Mesendoderm (in vitro differentiated cells): Measurements from ENCODE around the gene EGFR.
A peak's percentile ranks its signal among the peaks of the same experiment; 100 is the strongest.

ENCODE experiments used
- DNase-seq: peaks from one replicate; pipeline ENCODE4 v3.0.0; 2013
- H2AK5ac ChIP-seq: 2 replicates; pipeline ENCODE4 v1.6.1; 2013; ENCODE audit warnings: low read length, inconsistent platforms
- H2BK120ac ChIP-seq: 2 replicates; pipeline ENCODE4 v1.6.1; 2013; ENCODE audit warnings: low read depth, mild to moderate bottlenecking, low read length, moderate library complexity, mixed read lengths
- H2BK15ac ChIP-seq: replicated peaks from 2 replicates; pipeline ENCODE4 v1.6.1; 2013; ENCODE audit warnings: low read depth, mild to moderate bottlenecking, moderate library complexity
- H2BK5ac ChIP-seq: 2 replicates; pipeline ENCODE4 v1.6.1; 2013; ENCODE audit warnings: low read length, inconsistent platforms
- H3K18ac ChIP-seq: 2 replicates; pipeline ENCODE4 v1.6.1; 2013; ENCODE audit warnings: mild to moderate bottlenecking, low read length, mixed read lengths
- H3K23ac ChIP-seq: one replicate; pipeline ENCODE4 v1.6.1; 2013; ENCODE audit warnings: low read length
- H3K27ac ChIP-seq: 2 replicates; pipeline ENCODE4 v1.5.1; 2013; ENCODE audit warnings: low read depth, mild to moderate bottlenecking, inconsistent platforms, low read length, moderate library complexity
- H3K27me3 ChIP-seq: 2 replicates; pipeline ENCODE4 v1.6.1; 2013; ENCODE audit warnings: low read length, control low read depth, mild to moderate bottlenecking, inconsistent platforms; ENCODE audit not compliant: insufficient read depth, poor library complexity
- H3K36me3 ChIP-seq: 2 replicates; pipeline ENCODE4 v1.6.1; 2013; ENCODE audit warnings: low read length, inconsistent platforms; ENCODE audit not compliant: control insufficient read depth, insufficient read depth
- H3K4ac ChIP-seq: one replicate; pipeline ENCODE4 v1.6.1; 2013; ENCODE audit warnings: low read depth, mild to moderate bottlenecking, low read length, moderate library complexity
- H3K4me1 ChIP-seq: 2 replicates; pipeline ENCODE4 v1.6.1; 2013; ENCODE audit warnings: low read depth, low read length, inconsistent platforms; ENCODE audit not compliant: control insufficient read depth
- H3K4me2 ChIP-seq: 2 replicates; pipeline ENCODE4 v1.6.1; 2013; ENCODE audit warnings: low read length
- H3K4me3 ChIP-seq: 2 replicates; pipeline ENCODE4 v1.5.1; 2013; ENCODE audit warnings: mild to moderate bottlenecking, low read length
- H3K56ac ChIP-seq: one replicate; pipeline ENCODE4 v1.6.1; 2013; ENCODE audit warnings: low read length
- H3K79me1 ChIP-seq: 2 replicates; pipeline ENCODE4 v1.6.1; 2013; ENCODE audit warnings: low read length, inconsistent platforms
- H3K79me2 ChIP-seq: 2 replicates; pipeline ENCODE4 v1.6.1; 2013; ENCODE audit warnings: mild to moderate bottlenecking, low read length; ENCODE audit not compliant: control insufficient read depth, insufficient read depth
- H3K9ac ChIP-seq: 2 replicates; pipeline ENCODE4 v1.6.1; 2013; ENCODE audit warnings: low read length, inconsistent platforms
- H4K5ac ChIP-seq: one replicate; pipeline ENCODE4 v1.6.1; 2013; ENCODE audit warnings: low read length
- H4K8ac ChIP-seq: one replicate; pipeline ENCODE4 v1.6.1; 2013; ENCODE audit warnings: low read depth, mild to moderate bottlenecking, control low read depth, low read length, moderate library complexity
- WGBS: extraction: QIAGEN DNeasy Blood & Tissue Kit; methylation state at CpG from one replicate; pipeline ENCODE4 v1.1.7; 2013; ENCODE audit warnings: low lambda C conversion rate, missing lambda C conversion rate; ENCODE audit not compliant: insufficient coverage; ENCODE audit errors: extremely low coverage; 5-methylcytosine and 5-hydroxymethylcytosine counted together

EGFR gene

DNA sequence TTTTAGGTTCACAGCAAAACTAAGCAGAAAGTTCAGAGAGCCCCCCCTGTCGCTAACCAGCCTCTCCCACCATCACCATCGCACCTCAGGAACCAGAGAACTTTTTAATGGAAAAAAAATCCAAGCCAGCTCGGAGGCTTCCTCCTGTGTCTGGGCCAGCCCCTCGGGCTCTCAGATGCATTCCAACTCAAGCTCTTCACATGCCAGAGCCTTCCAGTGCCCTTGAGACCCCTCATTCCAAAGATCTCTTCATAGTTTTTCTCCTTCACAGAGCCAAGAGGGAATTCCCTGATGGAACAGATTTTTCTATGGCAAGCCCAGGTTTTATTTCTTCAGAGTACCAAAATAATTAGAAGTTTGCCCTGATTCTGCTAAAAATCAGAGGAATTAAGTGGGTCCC, 192.9 kb downstream of the EGFR start:
- no peaks in the 10 kb centered on the region for H3K4me1 ChIP-seq
- no peak overlapping the region for H3K27ac ChIP-seq
- H2AK5ac ChIP-seq: no peak overlapping the region
- no CpG with 5 or more reads among the region's 4 CpGs for WGBS
- no peak overlapping the region for H3K4ac ChIP-seq
- no peak overlapping the region for H2BK120ac ChIP-seq
- no peak overlapping the region for H3K4me2 ChIP-seq
- no peak overlapping the region for H4K5ac ChIP-seq
- no peak overlapping the region for H3K18ac ChIP-seq
- H4K8ac ChIP-seq: no peak overlapping the region
- H3K56ac ChIP-seq: no peak overlapping the region
- H3K9ac ChIP-seq: no peak overlapping the region
- H3K23ac ChIP-seq: no peak overlapping the region
- no peak overlapping the region for H2BK15ac ChIP-seq
- H3K79me2 ChIP-seq: no peaks in the 10 kb centered on the region
- no peak overlapping the region for H3K4me3 ChIP-seq
- no peak overlapping the region for H2BK5ac ChIP-seq
- H3K36me3 ChIP-seq: no peaks in the 10 kb centered on the region
- no peaks in the 10 kb centered on the region for H3K79me1 ChIP-seq
- no peaks in the 10 kb centered on the region for H3K27me3 ChIP-seq
- peak; percentile 59 for DNase-seq

DNA sequence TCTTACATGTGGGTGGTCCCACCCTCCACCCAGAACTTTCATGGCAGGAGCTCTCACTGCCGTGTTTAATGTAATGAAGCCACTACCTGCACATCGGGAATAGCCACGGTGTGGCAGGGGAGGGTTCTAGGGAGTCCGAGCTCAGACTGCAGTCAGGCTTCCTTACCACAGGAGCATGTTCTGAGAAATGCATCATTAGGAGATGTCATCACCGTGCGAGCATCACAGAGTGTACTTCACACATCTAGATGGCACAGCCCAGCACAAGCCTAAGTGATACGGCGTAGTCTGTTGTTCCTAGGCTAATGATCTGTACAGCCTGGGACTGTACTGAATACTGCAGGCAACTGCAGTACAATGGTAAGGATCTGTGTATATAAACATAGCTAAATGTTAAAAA, 193.4 kb downstream of the EGFR start:
- Histone ChIP-seq H2BK120ac (no peak overlapping the region), H3K27ac (no peak overlapping the region), H3K18ac (no peak overlapping the region), H3K56ac (no peak overlapping the region), H3K9ac (no peak overlapping the region), H2BK15ac (no peak overlapping the region), H3K4ac (no peak overlapping the region), H3K79me1 (no peaks in the 10 kb centered on the region), H3K36me3 (no peaks in the 10 kb centered on the region), H4K8ac (no peak overlapping the region), H3K23ac (no peak overlapping the region), H3K79me2 (no peaks in the 10 kb centered on the region), H2BK5ac (no peak overlapping the region), H2AK5ac (no peak overlapping the region), H3K4me2 (no peak overlapping the region), H3K4me3 (no peak overlapping the region), H3K27me3 (no peaks in the 10 kb centered on the region), H3K4me1 (no peaks in the 10 kb centered on the region), H4K5ac (no peak overlapping the region)
- WGBS: no CpG with 5 or more reads among the region's 8 CpGs
- no peak for DNase-seq

DNA sequence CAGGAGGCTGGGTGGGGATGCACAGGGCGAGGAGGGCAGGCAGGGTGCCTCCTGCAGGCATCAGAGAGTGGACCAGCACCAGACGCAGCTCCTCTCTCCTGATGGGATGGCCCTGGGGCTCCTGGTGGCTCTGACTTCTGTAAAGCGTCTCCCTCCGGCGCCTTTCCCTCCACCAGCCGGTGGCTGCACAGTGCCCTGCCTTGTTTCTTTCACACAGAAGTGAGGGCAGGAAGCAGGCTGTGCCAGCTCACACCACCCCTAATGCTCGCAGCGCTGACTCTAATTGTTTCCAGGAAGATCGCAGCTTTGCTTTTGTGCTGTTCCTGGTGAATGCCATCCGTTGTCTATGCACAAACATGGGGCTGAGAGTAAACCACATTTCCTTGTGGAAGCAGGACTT, 194.0 kb downstream of the EGFR start:
- no peaks in the 10 kb centered on the region for H3K79me1 ChIP-seq
- no peak overlapping the region for H4K8ac ChIP-seq
- no peak overlapping the region for H3K23ac ChIP-seq
- no peaks in the 10 kb centered on the region for H3K36me3 ChIP-seq
- no peak overlapping the region for H2BK5ac ChIP-seq
- no peak overlapping the region for H3K4ac ChIP-seq
- no peaks in the 10 kb centered on the region for H3K4me1 ChIP-seq
- no peak overlapping the region for H2BK120ac ChIP-seq
- H3K4me3 ChIP-seq: no peak overlapping the region
- no peaks in the 10 kb centered on the region for H3K79me2 ChIP-seq
- no peak overlapping the region for H3K27ac ChIP-seq
- DNase-seq: no peak
- no peaks in the 10 kb centered on the region for H3K27me3 ChIP-seq
- no peak overlapping the region for H3K9ac ChIP-seq
- no CpG with 5 or more reads among the region's 10 CpGs for WGBS
- no peak overlapping the region for H2BK15ac ChIP-seq
- no peak overlapping the region for H2AK5ac ChIP-seq
- no peak overlapping the region for H4K5ac ChIP-seq
- H3K18ac ChIP-seq: no peak overlapping the region
- no peak overlapping the region for H3K56ac ChIP-seq
- no peak overlapping the region for H3K4me2 ChIP-seq

DNA sequence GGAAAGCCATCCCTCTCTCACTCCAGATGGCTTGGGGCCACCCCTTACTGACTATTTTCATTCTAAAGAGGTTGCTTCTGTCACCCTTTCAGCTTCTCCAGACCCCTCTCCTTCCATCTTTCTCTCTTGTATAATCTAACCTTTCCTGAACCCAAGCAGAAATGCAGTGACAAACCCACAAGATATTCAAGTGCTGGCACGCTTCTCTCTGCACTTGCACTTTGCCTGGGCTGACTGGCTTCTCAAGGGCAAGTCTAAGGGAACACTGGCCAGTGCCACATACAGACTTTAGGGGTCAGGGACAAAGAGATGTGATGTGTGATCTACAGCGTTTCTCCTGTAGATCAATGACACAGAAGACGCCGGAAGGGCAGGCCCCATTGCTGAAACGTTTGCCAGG, 195.9 kb downstream of the EGFR start:
- Histone ChIP-seq H3K4me3 (no peak overlapping the region), H3K23ac (no peak overlapping the region), H3K79me1 (no peaks in the 10 kb centered on the region), H2BK15ac (no peak overlapping the region), H2BK5ac (no peak overlapping the region), H3K79me2 (no peaks in the 10 kb centered on the region), H3K27ac (no peak overlapping the region), H3K4me1 (no peaks in the 10 kb centered on the region), H3K9ac (no peak overlapping the region), H3K36me3 (no peaks in the 10 kb centered on the region), H4K8ac (no peak overlapping the region), H3K18ac (no peak overlapping the region), H2BK120ac (no peak overlapping the region), H3K4ac (no peak overlapping the region), H3K56ac (no peak overlapping the region), H3K4me2 (no peak overlapping the region), H3K27me3 (no peaks in the 10 kb centered on the region), H4K5ac (no peak overlapping the region), H2AK5ac (no peak overlapping the region)
- DNase-seq: no peak
- WGBS: no CpG with 5 or more reads among the region's 5 CpGs

DNA sequence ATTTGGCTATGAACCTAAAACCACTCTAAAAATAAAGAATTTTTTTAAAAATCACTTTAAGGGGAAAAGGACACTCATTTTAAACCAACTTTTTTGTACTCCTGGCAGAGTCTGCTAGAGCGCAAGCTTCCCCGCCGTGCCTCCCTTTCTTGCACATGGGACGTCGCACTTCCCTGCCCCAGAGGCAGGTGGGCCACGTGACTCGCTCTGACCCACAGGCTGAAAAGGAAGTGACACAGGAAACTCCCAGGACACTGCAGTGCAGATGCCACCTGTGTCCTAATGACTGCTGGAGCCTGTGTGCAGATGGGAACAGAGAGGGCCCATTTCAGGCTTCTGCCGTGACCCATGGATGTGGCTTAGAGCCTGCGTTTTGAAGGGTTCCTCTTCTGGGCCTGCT, 204.2 kb downstream of the EGFR start:
- Histone ChIP-seq H4K5ac (no peak overlapping the region), H3K4ac (no peak overlapping the region), H3K23ac (no peak overlapping the region), H3K79me1 (no peaks in the 10 kb centered on the region), H3K4me3 (no peak overlapping the region), H3K18ac (no peak overlapping the region), H3K4me2 (no peak overlapping the region), H2BK15ac (no peak overlapping the region), H2BK120ac (no peak overlapping the region), H3K27ac (no peak overlapping the region), H3K4me1 (no peaks in the 10 kb centered on the region), H3K56ac (no peak overlapping the region), H2BK5ac (no peak overlapping the region), H2AK5ac (no peak overlapping the region), H3K27me3 (no peaks in the 10 kb centered on the region), H3K9ac (no peak overlapping the region), H3K79me2 (no peaks in the 10 kb centered on the region), H3K36me3 (no peaks in the 10 kb centered on the region), H4K8ac (no peak overlapping the region)
- DNase-seq: no peak
- no CpG with 5 or more reads among the region's 9 CpGs for WGBS

DNA sequence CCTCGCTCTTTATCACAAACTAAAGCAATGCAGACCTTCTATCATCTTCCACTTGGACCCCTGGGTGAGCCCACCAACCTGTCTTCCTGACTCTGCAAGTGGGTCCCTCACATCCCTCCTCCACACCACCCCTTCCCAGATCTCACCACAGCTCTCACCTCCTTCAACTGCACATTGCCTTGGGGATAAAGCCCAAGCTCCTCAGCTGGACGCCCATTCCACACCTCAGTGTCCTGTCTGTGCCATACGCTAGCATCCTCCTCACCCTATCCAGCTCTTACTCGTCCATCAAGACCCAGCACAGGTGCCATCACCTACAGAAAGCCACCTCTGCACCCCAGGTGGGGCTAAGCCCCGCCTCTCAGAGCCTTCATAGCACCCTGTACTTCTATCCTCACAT, 205.3 kb downstream of the EGFR start:
- H3K4ac ChIP-seq: no peak overlapping the region
- no peaks in the 10 kb centered on the region for H3K79me2 ChIP-seq
- H2BK15ac ChIP-seq: no peak overlapping the region
- H4K8ac ChIP-seq: no peak overlapping the region
- no peak overlapping the region for H2BK120ac ChIP-seq
- H3K23ac ChIP-seq: no peak overlapping the region
- no peaks in the 10 kb centered on the region for H3K79me1 ChIP-seq
- no CpG with 5 or more reads among the region's 5 CpGs for WGBS
- no peak overlapping the region for H4K5ac ChIP-seq
- no peaks in the 10 kb centered on the region for H3K36me3 ChIP-seq
- H3K27ac ChIP-seq: no peak overlapping the region
- no peak overlapping the region for H2AK5ac ChIP-seq
- H3K27me3 ChIP-seq: no peaks in the 10 kb centered on the region
- H3K4me1 ChIP-seq: no peaks in the 10 kb centered on the region
- no peak overlapping the region for H2BK5ac ChIP-seq
- no peak overlapping the region for H3K18ac ChIP-seq
- no peak for DNase-seq
- H3K56ac ChIP-seq: no peak overlapping the region
- no peak overlapping the region for H3K4me2 ChIP-seq
- H3K4me3 ChIP-seq: no peak overlapping the region
- H3K9ac ChIP-seq: no peak overlapping the region
